Measurements from ENCODE around the gene ZFP36L2.

GRCh38 chr2:43226558-43226954 is at the start of gene ZFP36L2:
- TF ChIP-seq, protein P1, sequence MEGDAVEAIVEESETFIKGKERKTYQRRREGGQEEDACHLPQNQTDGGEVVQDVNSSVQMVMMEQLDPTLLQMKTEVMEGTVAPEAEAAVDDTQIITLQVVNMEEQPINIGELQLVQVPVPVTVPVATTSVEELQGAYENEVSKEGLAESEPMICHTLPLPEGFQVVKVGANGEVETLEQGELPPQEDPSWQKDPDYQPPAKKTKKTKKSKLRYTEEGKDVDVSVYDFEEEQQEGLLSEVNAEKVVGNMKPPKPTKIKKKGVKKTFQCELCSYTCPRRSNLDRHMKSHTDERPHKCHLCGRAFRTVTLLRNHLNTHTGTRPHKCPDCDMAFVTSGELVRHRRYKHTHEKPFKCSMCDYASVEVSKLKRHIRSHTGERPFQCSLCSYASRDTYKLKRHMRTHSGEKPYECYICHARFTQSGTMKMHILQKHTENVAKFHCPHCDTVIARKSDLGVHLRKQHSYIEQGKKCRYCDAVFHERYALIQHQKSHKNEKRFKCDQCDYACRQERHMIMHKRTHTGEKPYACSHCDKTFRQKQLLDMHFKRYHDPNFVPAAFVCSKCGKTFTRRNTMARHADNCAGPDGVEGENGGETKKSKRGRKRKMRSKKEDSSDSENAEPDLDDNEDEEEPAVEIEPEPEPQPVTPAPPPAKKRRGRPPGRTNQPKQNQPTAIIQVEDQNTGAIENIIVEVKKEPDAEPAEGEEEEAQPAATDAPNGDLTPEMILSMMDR (conservative IDR thresholded peaks at IDR 0.05 in 1 of 2, IDR thresholded peaks at IDR 0.05 in 1 of 2; ENCODE audit: low read depth in 1 of 2, low read length in 2 of 2): peak in 1 of 2 donors; percentile 8
- TF ChIP-seq EZH2 (IDR thresholded peaks at IDR 0.05; ENCODE audit: low read length, missing control alignments): no peak

All from fibroblast of lung (primary cell).